SK-N-SH (cell line): Measurements from ENCODE around the gene RBP2.

Experiments
- CHD2 ChIP-seq: fragments of 150-350 bp; IDR thresholded peaks from 2 replicates; pipeline ENCODE4 v1.6.1; 2018; ENCODE audit warnings: low read length; ENCODE audit not compliant: partially characterized antibody
- EP300 ChIP-seq, 2 experiments: IDR thresholded peaks; 2 replicates each; pipeline versions ENCODE4 v1.4.0 to v1.6.1; 2012; ENCODE audit warnings: borderline replicate concordance in 1 of 2, low read depth in 1 of 2, low read length in 1 of 2
- GABPA ChIP-seq: IDR thresholded peaks from 2 replicates; pipeline ENCODE4 v1.4.0; 2012; ENCODE audit warnings: low read depth, mild to moderate bottlenecking
- MAX ChIP-seq: IDR thresholded peaks from 2 replicates; pipeline ENCODE4 v1.4.0; 2012; ENCODE audit warnings: low read depth
- RCOR1 ChIP-seq: fragments of 150-350 bp; IDR thresholded peaks from 2 replicates; pipeline ENCODE4 v1.6.1; 2017; ENCODE audit warnings: antibody characterized with exemption, low read length
- RFX5 ChIP-seq: IDR thresholded peaks from 2 replicates; pipeline ENCODE4 v1.6.1; 2012; ENCODE audit warnings: mild to moderate bottlenecking, improper control_type of control experiment, low read length
- TEAD4 ChIP-seq: IDR thresholded peaks from 2 replicates; pipeline ENCODE4 v1.4.0; 2012; ENCODE audit warnings: mild to moderate bottlenecking, borderline replicate concordance; ENCODE audit not compliant: insufficient read depth
- TF ChIP-seq, protein P1 (sequence below): IDR thresholded peaks from 2 replicates; pipeline ENCODE4 v1.6.1; 2012; ENCODE audit warnings: mild to moderate bottlenecking, low read depth, low read length, moderate library complexity
- TF ChIP-seq, protein P2 (sequence below): fragments of 200-600 bp; sonication (generic); IDR thresholded peaks from 2 replicates; pipeline ENCODE4 v1.6.1; 2017; ENCODE audit warnings: antibody characterized with exemption, mild to moderate bottlenecking, moderate library complexity

GRCh38 chr3:139518926-139519842 is 42.9 kb upstream of the RBP2 start:
- TF ChIP-seq TEAD4, result no peak
- no peak for TF ChIP-seq MAX
- TF ChIP-seq, protein P1, sequence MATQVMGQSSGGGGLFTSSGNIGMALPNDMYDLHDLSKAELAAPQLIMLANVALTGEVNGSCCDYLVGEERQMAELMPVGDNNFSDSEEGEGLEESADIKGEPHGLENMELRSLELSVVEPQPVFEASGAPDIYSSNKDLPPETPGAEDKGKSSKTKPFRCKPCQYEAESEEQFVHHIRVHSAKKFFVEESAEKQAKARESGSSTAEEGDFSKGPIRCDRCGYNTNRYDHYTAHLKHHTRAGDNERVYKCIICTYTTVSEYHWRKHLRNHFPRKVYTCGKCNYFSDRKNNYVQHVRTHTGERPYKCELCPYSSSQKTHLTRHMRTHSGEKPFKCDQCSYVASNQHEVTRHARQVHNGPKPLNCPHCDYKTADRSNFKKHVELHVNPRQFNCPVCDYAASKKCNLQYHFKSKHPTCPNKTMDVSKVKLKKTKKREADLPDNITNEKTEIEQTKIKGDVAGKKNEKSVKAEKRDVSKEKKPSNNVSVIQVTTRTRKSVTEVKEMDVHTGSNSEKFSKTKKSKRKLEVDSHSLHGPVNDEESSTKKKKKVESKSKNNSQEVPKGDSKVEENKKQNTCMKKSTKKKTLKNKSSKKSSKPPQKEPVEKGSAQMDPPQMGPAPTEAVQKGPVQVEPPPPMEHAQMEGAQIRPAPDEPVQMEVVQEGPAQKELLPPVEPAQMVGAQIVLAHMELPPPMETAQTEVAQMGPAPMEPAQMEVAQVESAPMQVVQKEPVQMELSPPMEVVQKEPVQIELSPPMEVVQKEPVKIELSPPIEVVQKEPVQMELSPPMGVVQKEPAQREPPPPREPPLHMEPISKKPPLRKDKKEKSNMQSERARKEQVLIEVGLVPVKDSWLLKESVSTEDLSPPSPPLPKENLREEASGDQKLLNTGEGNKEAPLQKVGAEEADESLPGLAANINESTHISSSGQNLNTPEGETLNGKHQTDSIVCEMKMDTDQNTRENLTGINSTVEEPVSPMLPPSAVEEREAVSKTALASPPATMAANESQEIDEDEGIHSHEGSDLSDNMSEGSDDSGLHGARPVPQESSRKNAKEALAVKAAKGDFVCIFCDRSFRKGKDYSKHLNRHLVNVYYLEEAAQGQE, result no peak
- TF ChIP-seq, protein P2, sequence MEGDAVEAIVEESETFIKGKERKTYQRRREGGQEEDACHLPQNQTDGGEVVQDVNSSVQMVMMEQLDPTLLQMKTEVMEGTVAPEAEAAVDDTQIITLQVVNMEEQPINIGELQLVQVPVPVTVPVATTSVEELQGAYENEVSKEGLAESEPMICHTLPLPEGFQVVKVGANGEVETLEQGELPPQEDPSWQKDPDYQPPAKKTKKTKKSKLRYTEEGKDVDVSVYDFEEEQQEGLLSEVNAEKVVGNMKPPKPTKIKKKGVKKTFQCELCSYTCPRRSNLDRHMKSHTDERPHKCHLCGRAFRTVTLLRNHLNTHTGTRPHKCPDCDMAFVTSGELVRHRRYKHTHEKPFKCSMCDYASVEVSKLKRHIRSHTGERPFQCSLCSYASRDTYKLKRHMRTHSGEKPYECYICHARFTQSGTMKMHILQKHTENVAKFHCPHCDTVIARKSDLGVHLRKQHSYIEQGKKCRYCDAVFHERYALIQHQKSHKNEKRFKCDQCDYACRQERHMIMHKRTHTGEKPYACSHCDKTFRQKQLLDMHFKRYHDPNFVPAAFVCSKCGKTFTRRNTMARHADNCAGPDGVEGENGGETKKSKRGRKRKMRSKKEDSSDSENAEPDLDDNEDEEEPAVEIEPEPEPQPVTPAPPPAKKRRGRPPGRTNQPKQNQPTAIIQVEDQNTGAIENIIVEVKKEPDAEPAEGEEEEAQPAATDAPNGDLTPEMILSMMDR, result no peak
- TF ChIP-seq RCOR1, result no peak
- TF ChIP-seq GABPA, result no peak
- TF ChIP-seq CHD2, result no peak
- no peak for TF ChIP-seq EP300 (IDR thresholded peaks at IDR 0.05; ENCODE audit: borderline replicate concordance in 1 of 2, low read depth in 1 of 2, low read length in 1 of 2)
- no peak for TF ChIP-seq RFX5
